HG03432 (cell line): ENCODE data around the gene FHL3.

Experiments
- ATAC-seq: cut with Tn5 transposase; IDR thresholded peaks from one replicate; pipeline ENCODE4 v1.9.1; 2021; ENCODE audit warnings: mild to moderate bottlenecking, moderate library complexity; ENCODE audit not compliant: unreplicated experiment

The FHL3 gene

DNA sequence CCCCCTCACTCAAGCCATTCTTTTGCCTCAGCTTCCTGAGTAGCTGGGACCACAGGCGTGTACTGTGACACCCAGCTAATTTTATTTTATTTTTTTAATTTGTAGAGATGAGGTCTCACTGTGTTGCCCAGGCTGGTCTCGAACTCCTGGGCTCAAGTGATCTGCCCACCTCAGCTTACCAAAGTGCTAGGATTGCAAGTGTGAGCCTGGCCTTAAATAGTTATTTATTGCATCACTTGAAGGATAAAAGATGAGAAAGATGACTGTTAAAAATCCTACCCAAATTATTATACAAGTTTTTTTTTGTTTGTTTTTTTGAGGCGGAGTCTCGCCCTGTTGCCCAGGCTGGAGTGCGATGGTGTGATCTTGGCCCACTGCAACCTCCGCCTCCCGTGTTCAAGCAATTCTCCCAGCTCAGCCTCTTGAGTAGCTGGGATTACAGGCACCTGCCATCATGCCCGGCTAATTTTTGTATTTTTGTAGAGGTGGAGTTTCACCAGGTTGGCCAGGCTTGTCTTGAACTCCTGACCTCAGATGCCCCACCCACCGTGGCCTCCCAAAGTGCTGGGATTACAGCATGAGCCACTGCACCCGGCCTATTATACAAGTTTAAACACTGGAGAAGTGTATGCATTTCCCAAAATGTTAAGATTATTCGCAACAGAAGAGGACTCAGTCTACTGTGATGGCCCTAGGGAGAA is 9.6 kb upstream of the FHL3 start:
- ATAC-seq, result no peak

DNA sequence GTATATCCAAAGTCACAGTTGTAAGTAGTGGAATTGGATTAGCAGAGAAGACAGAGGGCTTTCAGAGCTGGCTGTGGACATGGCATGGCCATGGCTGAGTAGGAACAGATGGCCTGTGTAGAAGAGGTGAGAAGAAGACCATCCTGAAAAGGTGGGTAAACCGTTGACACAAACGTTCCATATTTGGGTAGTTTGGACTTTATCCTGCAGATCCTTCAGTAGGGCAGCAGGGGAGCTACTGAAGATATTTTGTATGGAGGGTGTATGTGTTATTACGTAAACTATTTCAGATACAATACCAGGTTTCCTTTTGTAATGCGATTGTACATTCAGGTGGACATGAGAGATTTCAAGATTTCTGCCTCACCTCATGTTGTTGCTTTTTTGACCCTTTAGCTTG is 8.9 kb upstream of the FHL3 start:
- no peak for ATAC-seq

- no peak for ATAC-seq
These were observed 7.9 kb upstream of the FHL3 start for GRCh38 chr1:38013227-38013622.

GRCh38 chr1:38012363-38013226 is 7.3 kb upstream of the FHL3 start, which contains the start of gene UTP11:
Gene UTP11 (plus strand): TSS chr1:38012734. CDS start chr1:38012803, 69 bp downstream.
- peak; percentile 90 for ATAC-seq

GRCh38 chr1:38009841-38010180 is 4.5 kb upstream of the FHL3 start:
- ATAC-seq, result no peak

DNA sequence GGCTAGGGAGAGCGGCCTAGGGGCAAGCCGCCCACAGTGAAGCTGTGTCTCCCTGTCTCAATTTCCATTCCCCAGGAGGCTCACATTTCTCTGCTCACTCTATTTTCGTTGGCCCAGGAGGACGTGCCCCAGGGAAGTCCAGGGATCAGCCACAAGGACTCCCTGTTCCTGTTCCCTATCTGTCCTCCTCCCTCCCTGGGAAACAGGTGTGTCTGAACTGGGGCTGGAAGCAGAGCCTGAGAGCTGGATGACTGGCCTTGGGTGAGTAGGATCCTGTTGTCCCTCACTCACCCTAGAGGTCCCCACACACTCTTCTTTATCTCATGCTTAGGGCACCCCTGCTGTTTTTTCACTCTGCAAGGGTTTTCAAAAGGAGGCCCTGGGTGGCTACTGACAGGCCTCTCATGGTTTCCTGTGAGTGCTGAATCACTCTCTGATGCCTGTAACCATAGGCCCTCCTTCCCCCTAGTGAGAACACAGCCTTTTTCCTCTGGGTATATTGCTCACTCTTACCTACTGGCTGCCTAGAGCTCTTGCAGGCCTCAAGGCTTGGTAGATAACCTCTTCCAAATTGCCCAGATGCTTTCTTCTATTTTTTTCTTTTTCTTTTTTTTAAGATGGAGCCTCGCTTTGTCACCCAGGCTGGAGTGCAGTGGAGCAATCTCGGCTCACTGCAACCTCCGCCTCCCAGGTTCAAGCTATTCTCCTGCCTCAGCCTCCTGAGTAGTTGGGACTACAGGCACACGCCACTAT is 4.0 kb upstream of the FHL3 start:
- no peak for ATAC-seq

DNA sequence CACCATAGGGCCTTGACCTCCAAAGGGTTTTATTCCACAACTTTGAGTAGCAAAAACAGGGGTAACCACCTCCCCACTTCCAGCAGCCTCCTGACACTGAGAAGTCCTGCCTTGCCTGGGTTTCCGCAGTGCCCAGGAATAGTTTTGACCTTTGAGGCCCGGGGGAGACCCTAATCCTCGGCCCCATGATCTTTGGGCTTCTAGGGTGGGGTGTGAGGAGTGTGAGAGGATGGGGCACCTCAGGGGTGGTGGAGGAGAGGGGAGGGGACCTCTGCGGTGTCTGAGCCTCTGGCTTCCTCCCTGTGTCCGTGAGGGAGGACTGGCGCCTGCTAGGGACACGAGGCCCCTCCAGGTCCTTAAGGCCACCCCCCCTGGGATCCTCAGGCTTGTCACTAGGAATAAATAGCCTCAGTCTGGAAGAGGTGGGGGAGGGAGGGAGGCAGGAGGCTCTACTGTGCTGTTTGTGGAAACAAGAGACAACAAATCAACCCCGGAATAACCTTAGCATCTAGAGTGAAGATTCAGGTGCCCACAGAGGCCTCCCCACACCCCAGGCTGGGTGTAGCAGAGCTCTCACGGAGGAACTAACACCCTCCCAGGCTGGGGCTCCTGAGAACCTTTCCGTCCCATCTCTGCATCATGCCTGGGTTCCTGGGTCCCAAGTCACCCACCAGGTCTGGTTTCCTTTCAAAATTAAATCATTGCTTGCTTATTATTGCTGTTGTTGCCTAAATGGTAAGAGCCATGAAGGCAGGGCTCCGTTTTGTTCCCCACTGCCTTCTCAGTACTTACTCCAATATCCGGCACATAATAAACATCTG is 904 bp upstream of the FHL3 start:
- ATAC-seq, result no peak

DNA sequence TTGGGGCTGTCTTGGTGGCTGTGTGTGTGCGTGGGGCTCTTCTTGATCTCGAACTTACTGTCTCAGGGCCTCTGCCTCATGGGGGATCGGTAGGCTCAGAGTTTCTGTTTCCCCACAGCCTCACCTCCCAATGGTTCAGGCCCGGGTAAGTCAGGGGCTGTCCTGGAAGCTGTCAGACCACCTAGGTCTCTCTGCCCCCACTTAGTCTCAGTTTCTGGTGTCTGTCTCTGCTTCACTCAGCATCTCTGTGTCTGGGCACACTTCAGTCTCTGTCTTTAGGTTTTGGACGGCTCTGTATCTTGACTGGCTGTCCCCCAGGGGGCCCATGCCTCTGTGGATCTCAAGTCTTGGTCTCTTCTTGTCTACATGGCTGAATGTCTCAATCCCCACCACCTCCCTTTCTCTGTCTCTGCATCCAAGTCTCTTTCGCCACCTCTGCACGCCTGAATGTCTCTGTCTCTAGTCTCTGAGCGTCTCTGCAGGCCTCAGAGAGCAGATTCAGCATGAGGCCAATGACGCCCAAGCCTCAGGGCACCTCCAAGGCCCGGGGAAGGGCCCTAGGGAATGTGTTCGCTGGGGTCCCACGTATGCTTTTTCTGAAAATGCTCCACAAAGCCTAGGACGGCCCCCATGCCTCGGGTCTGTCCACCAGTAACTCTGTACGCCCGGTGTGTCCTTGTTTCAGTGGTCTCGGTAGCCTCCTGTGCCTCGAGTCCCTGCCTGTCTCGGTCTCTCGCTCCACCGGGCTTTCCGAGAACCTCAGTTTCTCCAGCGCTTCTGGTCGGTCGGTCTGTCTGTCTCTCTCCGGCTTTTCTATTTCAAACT is 818 bp downstream of the FHL3 start:
- ATAC-seq, result no peak

GRCh38 chr1:38003261-38004250 is 1.8 kb downstream of the FHL3 start:
- no peak for ATAC-seq

- ATAC-seq, result no peak
These were observed 4.5 kb downstream of the FHL3 start for GRCh38 chr1:38000529-38001455.

DNA sequence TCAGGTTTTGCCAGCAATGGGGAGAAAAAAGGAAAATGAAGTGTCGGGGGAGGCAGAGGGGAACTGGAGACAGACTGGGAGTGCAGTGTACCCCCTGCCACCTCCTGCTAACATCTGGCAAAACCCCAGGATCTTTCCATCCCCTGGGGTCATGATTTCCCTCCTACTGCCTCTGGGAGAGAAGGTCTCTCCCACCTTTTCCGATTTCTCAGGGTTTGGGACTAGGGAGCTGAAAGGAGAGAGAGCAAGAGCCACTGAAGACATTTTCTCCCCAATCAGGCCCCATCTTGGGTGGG is 5.1 kb downstream of the FHL3 start:
- ATAC-seq, result no peak

GRCh38 chr1:37999430-38000232 is 5.7 kb downstream of the FHL3 start:
- ATAC-seq, result no peak

- no peak for ATAC-seq
These were observed 6.3 kb downstream of the FHL3 start for GRCh38 chr1:37998913-37999429.

GRCh38 chr1:37998089-37998808 is 7.1 kb downstream of the FHL3 start:
- ATAC-seq, result no peak

DNA sequence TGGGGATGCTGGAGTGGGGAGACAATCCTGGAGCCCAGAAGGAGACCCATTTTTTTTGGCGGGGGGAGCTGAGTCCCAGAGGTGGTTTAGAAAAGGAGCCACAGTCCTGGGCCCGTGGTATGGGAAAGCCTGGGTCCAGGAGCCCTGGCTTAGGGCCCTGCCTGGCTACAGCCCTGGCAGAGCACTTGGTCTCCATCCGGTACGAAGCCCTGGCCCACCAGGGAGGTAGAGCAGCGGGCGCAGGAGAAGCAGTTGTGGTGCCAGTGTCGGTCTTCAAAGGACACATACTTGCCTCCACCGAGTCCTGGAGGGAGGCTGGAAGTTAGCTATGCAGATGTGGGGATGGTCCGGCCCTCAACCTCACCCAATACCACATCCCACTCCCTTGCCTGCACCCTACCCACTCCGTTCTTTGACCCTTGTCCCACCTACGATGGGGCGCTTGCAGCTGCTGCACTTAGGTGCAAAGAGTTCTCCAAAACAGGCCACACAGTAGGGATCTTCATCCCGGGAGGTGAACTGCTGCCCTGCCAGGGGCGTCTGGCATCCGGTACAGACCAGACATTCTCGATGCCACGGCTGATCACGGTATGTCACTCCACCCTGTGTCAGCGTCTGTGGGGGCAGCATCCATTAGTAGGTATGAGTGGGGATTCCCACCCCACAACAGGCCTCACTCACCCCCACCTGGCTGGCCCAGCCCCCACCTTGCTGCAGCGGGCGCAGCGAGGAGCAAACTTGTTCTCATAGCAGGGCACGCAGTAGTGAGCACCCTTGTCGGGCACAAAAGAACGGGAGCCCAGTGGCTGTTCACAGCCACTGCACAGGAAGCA is 7.8 kb downstream of the FHL3 start:
- ATAC-seq, result no peak
